ENCODE results near the gene USP38. TPM values are rescaled to one million over a fixed set of nuclear protein-coding genes. Genes with fewer than 3 reads are reported as not detected.

The USP38 gene
- polyA plus RNA-seq, 3 donors, result 7.3 to 19.3 (median 12.4) TPM

- no peak overlapping the region for H3K27ac ChIP-seq (ENCODE audit: low read depth in 1 of 2, low read length in 2 of 2)
- Mint-ChIP-seq H3K27me3 (ENCODE audit: low read depth in 3 of 3) (peaks cover 0 to 2% (median 0%) of the 10 kb centered on the region in 3 donors), H3K9me3 (peaks cover 0 to 5% (median 0%) of the 10 kb centered on the region in 7 donors), H3K4me3 (no peak overlapping the region), H3K4me1 (no peaks in the 10 kb centered on the region), H3K36me3 (no peaks in the 10 kb centered on the region), H3K27ac (no peak overlapping the region)
- no peak for DNase-seq
- no peaks in the 10 kb centered on the region for H3K36me3 ChIP-seq (replicated peaks in 1 of 2; ENCODE audit: control insufficient read depth in 1 of 2, insufficient read depth in 2 of 2, low read length in 2 of 2)
- H4K20me1 ChIP-seq (ENCODE audit: insufficient read depth, low read length), result no peaks in the 10 kb centered on the region
- no peaks in the 10 kb centered on the region for H3K27me3 ChIP-seq (ENCODE audit: control insufficient read depth in 2 of 2, insufficient read depth in 2 of 2, low read length in 2 of 2)
- intact Hi-C loops (cut with micrococcal nuclease), result no loop called here
- no peak for TF ChIP-seq CTCF (IDR thresholded peaks at IDR 0.05)
- no peaks in the 10 kb centered on the region for H3K9me3 ChIP-seq (replicated peaks in 1 of 2; ENCODE audit: control insufficient read depth in 1 of 2, insufficient read depth in 1 of 2, low read length in 2 of 2)
- no peak overlapping the region for H2AFZ ChIP-seq (ENCODE audit: insufficient read depth, low read depth, low read length, poor library complexity, severe bottlenecking)
- H3K4me1 ChIP-seq (ENCODE audit: control insufficient read depth in 1 of 2, insufficient read depth in 2 of 2, low read length in 2 of 2), result no peaks in the 10 kb centered on the region
- H3K4me2 ChIP-seq (replicated peaks; ENCODE audit: extremely low read depth, low read length, poor library complexity, severe bottlenecking), result no peak overlapping the region
- no peak overlapping the region for H3K9ac ChIP-seq (ENCODE audit: insufficient read depth, low read length, poor library complexity, severe bottlenecking)
- no peak overlapping the region for H3K4me3 ChIP-seq (replicated peaks in 1 of 3; ENCODE audit: low read depth in 2 of 3, low read length in 3 of 3)
- no peaks in the 10 kb centered on the region for H3K79me2 ChIP-seq (ENCODE audit: insufficient read depth, low read length)
- WGBS (ENCODE audit: insufficient coverage), result no CpG with 5 or more reads among the region's 2 CpGs
These were observed 68.4 kb downstream of the USP38 start for GRCh38 chr4:143253166-143253565.

- H3K27ac Mint-ChIP-seq, result no peak overlapping the region
- H3K9me3 Mint-ChIP-seq, result peaks cover 0 to 5% (median 0%) of the 10 kb centered on the region in 7 donors
- 100% methylated on average over 3 of the region's 5 CpGs for WGBS (ENCODE audit: insufficient coverage)
- H3K9ac ChIP-seq (ENCODE audit: insufficient read depth, low read length, poor library complexity, severe bottlenecking), result no peak overlapping the region
- no peak for TF ChIP-seq CTCF (IDR thresholded peaks at IDR 0.05)
- H3K79me2 ChIP-seq (ENCODE audit: insufficient read depth, low read length), result no peaks in the 10 kb centered on the region
- H3K36me3 ChIP-seq (replicated peaks in 1 of 2; ENCODE audit: control insufficient read depth in 1 of 2, insufficient read depth in 2 of 2, low read length in 2 of 2), result no peaks in the 10 kb centered on the region
- H3K4me2 ChIP-seq (replicated peaks; ENCODE audit: extremely low read depth, low read length, poor library complexity, severe bottlenecking), result no peak overlapping the region
- DNase-seq, result no peak
- H3K4me1 ChIP-seq (ENCODE audit: control insufficient read depth in 1 of 2, insufficient read depth in 2 of 2, low read length in 2 of 2), result no peaks in the 10 kb centered on the region
- H3K27me3 ChIP-seq (ENCODE audit: control insufficient read depth in 2 of 2, insufficient read depth in 2 of 2, low read length in 2 of 2), result no peaks in the 10 kb centered on the region
- intact Hi-C loops (cut with micrococcal nuclease), result no loop called here
- no peak overlapping the region for H3K4me3 ChIP-seq (replicated peaks in 1 of 3; ENCODE audit: low read depth in 2 of 3, low read length in 3 of 3)
- H3K4me1 Mint-ChIP-seq, result no peaks in the 10 kb centered on the region
- H3K4me3 Mint-ChIP-seq, result no peak overlapping the region
- H3K36me3 Mint-ChIP-seq, result no peaks in the 10 kb centered on the region
- H3K27ac ChIP-seq (ENCODE audit: low read depth in 1 of 2, low read length in 2 of 2), result no peak overlapping the region
- no peaks in the 10 kb centered on the region for H4K20me1 ChIP-seq (ENCODE audit: insufficient read depth, low read length)
- no peak overlapping the region for H2AFZ ChIP-seq (ENCODE audit: insufficient read depth, low read depth, low read length, poor library complexity, severe bottlenecking)
- H3K27me3 Mint-ChIP-seq (ENCODE audit: low read depth in 3 of 3), result peaks cover 0 to 2% (median 0%) of the 10 kb centered on the region in 3 donors
- no peaks in the 10 kb centered on the region for H3K9me3 ChIP-seq (replicated peaks in 1 of 2; ENCODE audit: control insufficient read depth in 1 of 2, insufficient read depth in 1 of 2, low read length in 2 of 2)
These were observed 69.9 kb downstream of the USP38 start for GRCh38 chr4:143254491-143255226.

All from CD14-positive monocyte (primary cell).